SK-N-MC (cell line): ENCODE measurements around the gene SEMA3D.

Source experiments
- DNase-seq: peaks from one replicate; pipeline ENCODE4 v3.0.0-alpha.2; 2011; ENCODE audit warnings: low read depth, low spot score
- H3K27ac ChIP-seq: fragments of 200-600 bp; sonication (generic); 2 replicates; pipeline ENCODE4 v1.5.1; 2016; ENCODE audit warnings: mixed run types
- H3K36me3 ChIP-seq: fragments of 200-600 bp; sonication (generic); 2 replicates; pipeline ENCODE4 v1.6.1; 2017; ENCODE audit warnings: antibody characterized with exemption, low read length, mixed read lengths; ENCODE audit not compliant: insufficient read depth
- H3K4me3 ChIP-seq: fragments of 200-600 bp; sonication (generic); 2 replicates; pipeline ENCODE4 v1.5.1; 2016
- H3K9ac ChIP-seq: fragments of 200-600 bp; sonication (generic); 2 replicates; pipeline ENCODE4 v1.8.0; 2017; ENCODE audit warnings: mixed run types, mixed read lengths; ENCODE audit not compliant: insufficient read length
- H3K9me3 ChIP-seq: fragments of 200-600 bp; sonication (generic); 2 replicates; pipeline ENCODE4 v1.6.1; 2017; ENCODE audit warnings: low read depth, mild to moderate bottlenecking, antibody characterized with exemption, low read length, moderate library complexity, mixed read lengths
- EZH2 ChIP-seq: fragments of 200-600 bp; sonication (generic); IDR thresholded peaks from one replicate; pipeline ENCODE4 v1.6.1; 2017; ENCODE audit warnings: antibody characterized with exemption
- FOXP2 ChIP-seq: optimal IDR thresholded peaks from 2 replicates; pipeline ENCODE3; 2011; ENCODE audit warnings: mild to moderate bottlenecking, moderate library complexity; ENCODE audit not compliant: insufficient read depth; ENCODE audit errors: extremely low read length, control extremely low read depth
- POLR2AphosphoS5 ChIP-seq: IDR thresholded peaks from 2 replicates; pipeline ENCODE4 v1.6.1; 2012; ENCODE audit warnings: mild to moderate bottlenecking, low read depth, low read length, borderline replicate concordance

The SEMA3D gene

GRCh38 chr7:85221796-85222195 is 34.9 kb upstream of the SEMA3D start:
- no peak for DNase-seq
- H3K9me3 ChIP-seq, result no peaks in the 10 kb centered on the region
- TF ChIP-seq FOXP2 (no peak), POLR2AphosphoS5 (no peak), EZH2 (no peak)
- no peak overlapping the region for H3K27ac ChIP-seq
- no peaks in the 10 kb centered on the region for H3K36me3 ChIP-seq
- H3K9ac ChIP-seq, result no peak overlapping the region
- no peak overlapping the region for H3K4me3 ChIP-seq

DNA sequence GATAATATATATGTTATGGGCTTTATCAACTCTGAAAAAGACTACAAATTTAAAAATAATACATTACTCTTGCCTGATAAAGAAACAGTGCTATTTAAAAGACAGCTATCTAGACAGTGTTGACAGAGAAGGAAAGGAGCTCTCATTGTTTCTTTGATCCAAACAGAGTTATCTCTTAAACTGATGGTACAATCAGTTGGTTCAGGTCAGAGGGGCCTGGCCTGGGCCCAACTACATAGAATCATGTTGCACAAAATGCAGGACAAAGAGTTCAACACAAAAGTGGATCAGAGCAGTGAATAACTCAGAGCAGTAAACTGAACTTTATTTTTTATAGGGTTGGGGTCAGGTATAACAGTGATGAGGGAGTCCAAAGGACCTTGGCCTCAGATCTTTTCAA is 33.8 kb upstream of the SEMA3D start:
- H3K9me3 ChIP-seq, result no peaks in the 10 kb centered on the region
- H3K27ac ChIP-seq, result no peak overlapping the region
- DNase-seq, result no peak
- H3K4me3 ChIP-seq, result no peak overlapping the region
- H3K9ac ChIP-seq, result no peak overlapping the region
- TF ChIP-seq POLR2AphosphoS5, result no peak
- TF ChIP-seq FOXP2, result no peak
- no peak for TF ChIP-seq EZH2
- H3K36me3 ChIP-seq, result no peaks in the 10 kb centered on the region

GRCh38 chr7:85220023-85220422 is 33.2 kb upstream of the SEMA3D start:
- TF ChIP-seq FOXP2 (no peak), POLR2AphosphoS5 (no peak), EZH2 (no peak)
- Histone ChIP-seq H3K4me3 (no peak overlapping the region), H3K9me3 (no peaks in the 10 kb centered on the region), H3K36me3 (no peaks in the 10 kb centered on the region), H3K9ac (no peak overlapping the region), H3K27ac (no peak overlapping the region)
- no peak for DNase-seq

- Histone ChIP-seq H3K9ac (no peak overlapping the region), H3K27ac (no peak overlapping the region), H3K9me3 (no peaks in the 10 kb centered on the region), H3K4me3 (no peak overlapping the region), H3K36me3 (no peaks in the 10 kb centered on the region)
- DNase-seq, result no peak
- TF ChIP-seq EZH2, result no peak
- no peak for TF ChIP-seq FOXP2
- no peak for TF ChIP-seq POLR2AphosphoS5
These were observed 30.2 kb upstream of the SEMA3D start for GRCh38 chr7:85217085-85217484.

- no peak for DNase-seq
- no peak for TF ChIP-seq FOXP2
- no peak for TF ChIP-seq EZH2
- no peak for TF ChIP-seq POLR2AphosphoS5
- no peak overlapping the region for H3K9ac ChIP-seq
- H3K27ac ChIP-seq, result no peak overlapping the region
- H3K9me3 ChIP-seq, result no peaks in the 10 kb centered on the region
- H3K4me3 ChIP-seq, result no peak overlapping the region
- no peaks in the 10 kb centered on the region for H3K36me3 ChIP-seq
These were observed 28.2 kb upstream of the SEMA3D start for GRCh38 chr7:85215098-85215497.

GRCh38 chr7:85213500-85213899 is 26.6 kb upstream of the SEMA3D start:
- no peaks in the 10 kb centered on the region for H3K36me3 ChIP-seq
- H3K27ac ChIP-seq, result no peak overlapping the region
- H3K9me3 ChIP-seq, result no peaks in the 10 kb centered on the region
- no peak overlapping the region for H3K9ac ChIP-seq
- no peak for DNase-seq
- TF ChIP-seq EZH2 (no peak), FOXP2 (no peak), POLR2AphosphoS5 (no peak)
- H3K4me3 ChIP-seq, result no peak overlapping the region

DNA sequence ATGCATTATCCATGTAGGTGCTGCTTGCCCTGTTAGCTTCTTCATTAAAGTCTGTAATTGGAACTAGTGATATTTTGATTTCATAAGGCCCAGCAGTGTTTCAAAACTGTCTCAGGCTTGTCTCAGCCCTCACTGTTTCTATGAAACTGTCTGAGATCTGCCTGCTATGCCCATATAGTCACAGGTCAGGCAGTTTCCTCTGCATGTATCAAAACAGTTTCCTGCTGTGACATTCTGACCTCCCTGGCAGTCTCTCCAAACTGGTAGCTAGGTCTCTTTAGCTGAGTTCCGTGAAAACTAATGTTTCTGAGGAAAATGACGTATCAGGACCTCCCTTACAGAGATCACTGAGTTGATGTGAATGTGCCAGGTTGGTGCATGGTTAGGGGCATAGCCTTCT is 18.9 kb upstream of the SEMA3D start:
- H3K27ac ChIP-seq, result no peak overlapping the region
- H3K36me3 ChIP-seq, result no peaks in the 10 kb centered on the region
- DNase-seq, result no peak
- H3K9me3 ChIP-seq, result no peaks in the 10 kb centered on the region
- no peak overlapping the region for H3K9ac ChIP-seq
- H3K4me3 ChIP-seq, result no peak overlapping the region
- TF ChIP-seq EZH2 (no peak), FOXP2 (no peak)

DNA sequence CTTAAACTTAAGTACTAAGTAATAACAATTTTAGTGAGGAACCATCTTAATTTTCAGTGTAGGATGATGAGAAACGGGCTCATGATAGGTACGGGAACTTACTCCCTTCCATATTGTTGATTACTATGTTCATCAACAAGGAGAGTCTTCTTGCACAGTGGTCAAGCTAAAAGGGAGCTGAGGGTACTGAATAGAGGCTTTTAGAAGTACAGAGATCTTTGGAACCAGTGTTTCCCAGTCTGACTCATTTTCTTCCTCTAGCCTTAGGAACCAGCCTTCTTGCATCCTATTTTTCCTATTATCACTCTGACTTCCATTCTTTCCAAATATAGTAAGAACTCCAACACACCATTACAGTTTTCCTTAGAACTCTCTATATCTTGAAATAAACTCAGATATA is 17.6 kb upstream of the SEMA3D start:
- Histone ChIP-seq H3K27ac (no peak overlapping the region), H3K36me3 (no peaks in the 10 kb centered on the region), H3K9ac (no peak overlapping the region), H3K9me3 (no peaks in the 10 kb centered on the region), H3K4me3 (no peak overlapping the region)
- TF ChIP-seq FOXP2 (no peak), EZH2 (no peak), POLR2AphosphoS5 (no peak)
- DNase-seq, result no peak

DNA sequence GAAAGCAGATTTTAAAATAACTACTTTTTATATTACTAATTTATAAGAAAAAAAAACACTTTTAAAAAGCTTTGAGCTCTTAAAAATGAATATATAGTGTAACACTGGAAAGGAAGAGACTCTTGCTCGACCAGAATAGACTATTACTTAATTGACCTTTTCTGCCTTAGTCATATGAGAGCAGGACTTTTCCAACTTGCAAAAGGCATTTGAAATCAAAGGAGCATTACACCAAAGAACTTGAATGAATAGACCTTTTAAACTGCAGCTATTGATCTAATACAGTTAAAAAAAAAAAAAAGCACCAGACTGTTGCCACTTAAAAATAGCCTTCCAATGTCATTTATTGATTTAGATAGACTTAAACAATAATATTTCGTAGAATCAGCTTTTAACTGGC is 17.2 kb upstream of the SEMA3D start:
- Histone ChIP-seq H3K9ac (no peak overlapping the region), H3K27ac (no peak overlapping the region), H3K4me3 (no peak overlapping the region), H3K36me3 (no peaks in the 10 kb centered on the region), H3K9me3 (no peaks in the 10 kb centered on the region)
- no peak for TF ChIP-seq EZH2
- TF ChIP-seq POLR2AphosphoS5, result no peak
- TF ChIP-seq FOXP2, result no peak
- DNase-seq, result no peak

- Histone ChIP-seq H3K27ac (no peak overlapping the region), H3K4me3 (no peak overlapping the region), H3K36me3 (no peaks in the 10 kb centered on the region), H3K9me3 (no peaks in the 10 kb centered on the region), H3K9ac (no peak overlapping the region)
- DNase-seq, result no peak
- TF ChIP-seq POLR2AphosphoS5 (no peak), FOXP2 (no peak), EZH2 (no peak)
These were observed 14.4 kb upstream of the SEMA3D start for GRCh38 chr7:85201209-85201608.

DNA sequence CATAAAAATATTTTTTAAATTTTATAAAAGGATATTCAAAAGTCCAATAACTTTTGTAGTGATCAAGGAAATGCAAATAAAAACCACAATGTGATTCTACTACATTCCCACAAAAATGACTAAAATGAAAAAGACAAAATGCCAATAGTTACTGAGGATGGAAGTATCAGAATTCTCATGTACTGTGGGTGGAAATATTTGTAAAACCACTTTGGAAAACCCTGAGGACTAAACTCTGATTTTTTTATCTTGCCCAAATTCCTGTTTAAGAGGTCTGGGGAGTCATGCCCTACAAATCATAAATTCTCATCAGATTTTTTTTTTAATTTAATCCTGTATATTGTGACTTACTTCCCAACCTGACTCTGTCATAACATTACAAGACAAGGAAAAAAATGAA is 9.8 kb upstream of the SEMA3D start:
- H3K4me3 ChIP-seq, result no peak overlapping the region
- TF ChIP-seq EZH2, result no peak
- no peak for TF ChIP-seq FOXP2
- TF ChIP-seq POLR2AphosphoS5, result no peak
- H3K27ac ChIP-seq, result no peak overlapping the region
- DNase-seq, result no peak
- H3K9me3 ChIP-seq, result no peaks in the 10 kb centered on the region
- no peak overlapping the region for H3K9ac ChIP-seq
- no peaks in the 10 kb centered on the region for H3K36me3 ChIP-seq
